Right lobe of liver (tissue), 6 donors: ENCODE results near the gene NOTCH3. TPM values are rescaled to one million over a fixed set of nuclear protein-coding genes. Genes with fewer than 3 reads are reported as not detected.

Source experiments
- ATAC-seq, 4 donors: fragments of 200-7000 bp; cut with Tn5 transposase; one replicate each; pipeline ENCODE4 v1.9.1; 2020; ENCODE audit warnings: mild to moderate bottlenecking in 4 of 4, moderate library complexity in 4 of 4
- DNase-seq, 3 donors: peaks; one replicate each; pipeline ENCODE4 v3.0.0-alpha.2; 2020
- H3K27ac ChIP-seq, 3 donors: fragments of 200-600 bp; one replicate each; pipeline ENCODE4 v1.8.0; 2022
- H3K27me3 ChIP-seq, 2 donors: fragments of 200-600 bp; one replicate each; pipeline ENCODE4 v1.8.0; 2022
- H3K36me3 ChIP-seq, 4 donors: fragments of 200-600 bp; sonication (generic) in 1 of 4; one replicate each; pipeline versions ENCODE4 v1.5.1 to v1.8.0; 2017 to 2022; ENCODE audit warnings: control low read depth in 1 of 4
- H3K4me1 ChIP-seq, 4 donors: fragments of 200-600 bp; sonication (generic) in 1 of 4; one replicate each; pipeline versions ENCODE4 v1.5.1 to v1.8.0; 2017 to 2022; ENCODE audit warnings: control low read depth in 1 of 4
- H3K4me3 ChIP-seq, 3 donors: fragments of 200-600 bp; one replicate each; pipeline ENCODE4 v1.8.0; 2022
- H3K9me3 ChIP-seq, 4 donors: fragments of 200-600 bp; sonication (generic) in 1 of 4; one replicate each; pipeline versions ENCODE4 v1.5.1 to v1.8.0; 2017 to 2022; ENCODE audit warnings: control low read depth in 1 of 4
- CTCF ChIP-seq, 4 donors: fragments of 200-600 bp in 3 of 4; fragments of 450-650 bp in 1 of 4; IDR thresholded peaks; one replicate each; pipeline versions ENCODE4 v1.5.1 to v1.8.0; 2016 to 2022; ENCODE audit warnings: antibody characterized with exemption in 4 of 4, mild to moderate bottlenecking in 2 of 4
- POLR2A ChIP-seq: fragments of 450-650 bp; IDR thresholded peaks from one replicate; pipeline ENCODE4 v1.6.1; 2017; ENCODE audit warnings: antibody characterized with exemption, mild to moderate bottlenecking
- WGBS: methylation state at CpG from one replicate; pipeline ENCODE4 v1.1.6; 2018; ENCODE audit warnings: low coverage, low lambda C conversion rate; ENCODE audit not compliant: insufficient coverage; ENCODE audit errors: missing lambda C conversion rate; 5-methylcytosine and 5-hydroxymethylcytosine counted together
- intact Hi-C, 2 donors: fragments of 100-400 bp; cut with DNase I; formaldehyde crosslinking; loops; one replicate each; pipeline versions ENCODE4 v1.11.2 to v1.14.1; 2022
- total RNA-seq, 6 experiments: library from RNA; depleted of rRNA in 2 of 6; stranded (reverse); fragments of >200 nt in 2 of 6; fragmentation: NEBNext Ultra II Directional in 3 of 6; extraction: Animal tissue kit (Norgen Biotek cat#: 25700) in 3 of 6; gene quantifications; one replicate each; pipeline versions ENCODE4 v1.1.0 to v1.2.4, GENCODE V29; 2016 to 2023
- donor health status: DM: no; HTN: yes; CAD: no.
- donor health status: DM: no; HTN: no; CAD: no.
- donor health status: DM: no; HTN: no; CAD: no.
- donor health status: DM: no; HTN: yes; CAD: no.
- donor health status: DM: no; HTN: yes; CAD: no.

Gene NOTCH3
- total RNA-seq, 6 experiments from 2014 or later = 1.7 to 6.7 (median 2.4) TPM

GRCh38 chr19:15248648-15249527 is 48.1 kb upstream of the NOTCH3 start:
- peaks cover 0 to 34% (median 20%) of the 10 kb centered on the region in 4 donors for H3K4me1 ChIP-seq
- no peaks in the 10 kb centered on the region for H3K9me3 ChIP-seq
- DNase-seq = peak; percentile 71 to 82 (median 74)
- peaks cover 0 to 55% (median 25%) of the 10 kb centered on the region in 4 donors for H3K36me3 ChIP-seq
- no peak for TF ChIP-seq CTCF (IDR thresholded peaks at IDR 0.05)
- ATAC-seq = peak; percentile 69 to 81 (median 77)
- no peak overlapping the region for H3K4me3 ChIP-seq
- H3K27ac ChIP-seq = peak overlapping the region; percentile 52 to 67 (median 60)
- WGBS = 22% methylated on average over 12 of the region's 19 CpGs
- intact Hi-C loops = loop anchor here in 1 of 2 donors (10.0 kb wide), 1 partner anchor 306 kb away; no protein-coding TSS in a partner anchor
- H3K27me3 ChIP-seq = no peaks in the 10 kb centered on the region

GRCh38 chr19:15248106-15248505 is 47.3 kb upstream of the NOTCH3 start:
- H3K9me3 ChIP-seq = no peaks in the 10 kb centered on the region
- intact Hi-C loops = loop anchor here in 1 of 2 donors (10.0 kb wide), 1 partner anchor 307 kb away; no protein-coding TSS in a partner anchor
- peaks cover 0 to 34% (median 20%) of the 10 kb centered on the region in 4 donors for H3K4me1 ChIP-seq
- no peaks in the 10 kb centered on the region for H3K27me3 ChIP-seq
- peaks cover 0 to 51% (median 23%) of the 10 kb centered on the region in 4 donors for H3K36me3 ChIP-seq
- peak overlapping the region; percentile 31 to 60 (median 38) for H3K27ac ChIP-seq
- no peak for TF ChIP-seq CTCF (IDR thresholded peaks at IDR 0.05)
- TF ChIP-seq POLR2A = no peak
- H3K4me3 ChIP-seq = no peak overlapping the region
- ATAC-seq (no peak), DNase-seq (no peak)
- WGBS = 45% methylated on average over 4 of the region's 5 CpGs

- H3K27me3 ChIP-seq = no peaks in the 10 kb centered on the region
- intact Hi-C loops = loop anchor here in 1 of 2 donors (10.0 kb wide), 1 partner anchor 307 kb away; no protein-coding TSS in a partner anchor
- H3K4me1 ChIP-seq = peaks cover 0 to 34% (median 20%) of the 10 kb centered on the region in 4 donors
- H3K9me3 ChIP-seq = no peaks in the 10 kb centered on the region
- peak in 2 of 3 donors; percentile 61 to 72 for DNase-seq
- 38% methylated on average over 6 of the region's 20 CpGs for WGBS
- ATAC-seq = peak; percentile 56 to 72 (median 68)
- no peak overlapping the region for H3K4me3 ChIP-seq
- TF ChIP-seq CTCF (IDR thresholded peaks at IDR 0.05) (no peak), POLR2A (no peak)
- peak overlapping the region; percentile 31 to 33 (median 31) for H3K27ac ChIP-seq
- peaks cover 0 to 47% (median 19%) of the 10 kb centered on the region in 4 donors for H3K36me3 ChIP-seq
Measured at GRCh38 chr19:15247107-15248014, 46.6 kb upstream of the NOTCH3 start.

GRCh38 chr19:15246198-15246481 is 45.3 kb upstream of the NOTCH3 start:
- intact Hi-C loops = loop anchor here in 1 of 2 donors (10.0 kb wide), 1 partner anchor 309 kb away; no protein-coding TSS in a partner anchor
- H3K4me1 ChIP-seq = peaks cover 0 to 30% (median 19%) of the 10 kb centered on the region in 4 donors
- H3K9me3 ChIP-seq = no peaks in the 10 kb centered on the region
- WGBS = 87% methylated on average over 3 of the region's 5 CpGs
- H3K27me3 ChIP-seq = no peaks in the 10 kb centered on the region
- peak overlapping the region in 1 of 3 donors; percentile 31 for H3K27ac ChIP-seq
- TF ChIP-seq POLR2A = no peak
- no peak for TF ChIP-seq CTCF (IDR thresholded peaks at IDR 0.05)
- DNase-seq (no peak), ATAC-seq (no peak)
- H3K4me3 ChIP-seq = no peak overlapping the region
- H3K36me3 ChIP-seq = peaks cover 0 to 48% (median 13%) of the 10 kb centered on the region in 4 donors
